Dermis blood vessel endothelial cell (primary cell): ENCODE data around the gene IQCH. TPM values are rescaled to one million over a fixed set of nuclear protein-coding genes. Genes with fewer than 3 reads are reported as not detected.

Experiments used
- DNase-seq: peaks from one replicate; pipeline ENCODE4 v3.0.0; 2010
- total RNA-seq: library from RNA; depleted of rRNA; stranded (reverse); fragments of >200 nt; gene quantifications from 2 replicates; pipeline ENCODE4 v1.2.3, GENCODE V29; 2014

IQCH gene
- total RNA-seq, 1 donor from 2014 or later, result 1.4 TPM

- DNase-seq, result peak; percentile 68
These were observed 49.1 kb downstream of the IQCH start for GRCh38 chr15:67303490-67304363.

DNA sequence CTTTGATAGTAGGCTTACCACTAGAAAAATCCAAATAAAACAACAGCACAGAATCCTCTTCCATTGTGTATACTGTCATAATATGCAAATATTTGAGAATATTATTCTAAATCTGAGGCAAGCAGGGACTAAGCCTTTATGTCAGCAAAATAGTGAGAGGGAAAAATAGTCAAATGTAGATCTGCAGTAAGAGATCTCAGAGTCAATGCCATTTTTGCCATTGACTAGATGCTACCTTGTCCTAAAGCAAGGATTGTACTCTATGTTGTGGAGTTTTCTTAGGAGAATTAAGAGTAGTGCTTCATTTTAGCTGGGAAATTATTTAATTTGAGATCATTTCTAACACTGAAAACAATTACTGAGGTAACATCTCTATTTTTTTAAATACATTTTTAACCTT is 50.2 kb downstream of the IQCH start:
- no peak for DNase-seq

- DNase-seq, result no peak
These were observed 50.9 kb downstream of the IQCH start for GRCh38 chr15:67305506-67305905.

GRCh38 chr15:67307156-67307555 is 52.6 kb downstream of the IQCH start:
- peak; percentile 3 for DNase-seq

DNA sequence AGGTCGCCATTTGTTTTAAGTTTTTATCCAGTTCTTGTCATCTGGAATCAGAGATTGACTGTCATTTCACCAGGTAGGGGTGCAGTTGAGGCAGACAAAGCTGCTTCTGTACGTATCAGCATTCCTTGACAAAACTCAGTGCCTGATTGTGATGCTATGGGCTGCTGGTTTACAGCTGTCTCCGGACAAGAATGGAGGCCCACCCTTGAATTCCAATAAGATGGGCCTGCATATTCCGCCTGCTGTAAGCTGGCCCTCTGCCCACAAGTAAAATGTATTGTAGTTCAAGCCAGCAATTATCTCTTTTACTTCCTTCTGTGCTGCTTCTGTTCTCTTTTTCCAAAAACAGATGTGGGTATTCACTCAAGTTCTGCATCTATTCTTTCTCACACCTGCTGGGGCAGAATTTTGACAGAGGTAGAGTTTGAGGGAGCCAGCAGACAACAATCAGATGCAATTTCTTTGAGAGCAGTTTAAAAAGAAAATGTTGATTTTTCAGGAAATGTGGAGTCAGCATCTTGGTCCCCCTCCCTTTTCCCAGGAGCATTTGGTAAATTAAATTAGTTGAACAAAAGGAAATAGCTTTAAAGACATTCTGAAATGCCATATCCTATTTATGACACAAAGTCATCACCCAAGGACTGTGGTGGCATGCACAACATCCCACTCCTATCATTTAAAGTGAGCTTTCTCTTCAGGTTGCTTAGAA is 53.5 kb downstream of the IQCH start:
- no peak for DNase-seq

- no peak for DNase-seq
These were observed 57.1 kb downstream of the IQCH start for GRCh38 chr15:67311731-67312130.

DNA sequence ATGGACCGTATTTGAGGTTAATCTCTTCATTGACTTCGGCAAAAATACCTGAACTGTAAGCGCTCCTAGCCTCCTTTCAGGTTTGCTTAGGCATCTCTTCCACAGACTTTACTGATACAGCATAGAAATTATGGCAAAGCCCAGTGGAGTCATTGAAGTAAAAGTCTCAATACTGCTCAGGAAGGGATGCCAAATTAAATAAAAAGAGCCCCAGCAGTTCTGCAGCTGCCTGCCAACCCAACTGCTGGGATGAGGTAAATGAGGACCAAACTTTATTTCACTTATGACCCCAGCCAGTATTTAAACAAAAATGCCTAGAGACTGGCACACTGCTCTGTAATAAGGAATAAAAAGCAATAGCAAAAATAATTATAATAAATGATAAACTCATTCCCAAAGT is 65.4 kb downstream of the IQCH start:
- no peak for DNase-seq

DNA sequence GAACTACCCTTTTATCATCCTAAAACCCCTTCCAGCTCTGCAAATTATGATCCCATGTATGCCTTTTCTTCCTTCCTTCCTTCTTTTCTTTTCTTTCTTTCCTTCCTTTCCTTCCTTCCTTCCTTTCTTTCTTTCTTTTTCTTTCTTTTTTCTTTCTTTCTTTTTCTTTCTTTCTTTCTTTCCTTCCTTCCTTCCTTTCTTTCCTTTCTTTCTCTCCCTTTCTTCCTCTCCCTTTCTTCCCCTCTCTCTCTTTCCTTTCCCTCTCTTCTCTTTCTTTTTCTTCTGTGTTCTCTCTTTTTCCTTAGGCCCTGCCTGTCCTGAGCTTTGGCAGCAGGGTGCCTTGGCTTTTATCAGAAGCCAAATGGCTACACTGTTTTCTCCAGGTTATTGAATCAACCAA is 66.8 kb downstream of the IQCH start:
- no peak for DNase-seq

GRCh38 chr15:67322481-67322880 is 67.9 kb downstream of the IQCH start:
- DNase-seq, result no peak

DNA sequence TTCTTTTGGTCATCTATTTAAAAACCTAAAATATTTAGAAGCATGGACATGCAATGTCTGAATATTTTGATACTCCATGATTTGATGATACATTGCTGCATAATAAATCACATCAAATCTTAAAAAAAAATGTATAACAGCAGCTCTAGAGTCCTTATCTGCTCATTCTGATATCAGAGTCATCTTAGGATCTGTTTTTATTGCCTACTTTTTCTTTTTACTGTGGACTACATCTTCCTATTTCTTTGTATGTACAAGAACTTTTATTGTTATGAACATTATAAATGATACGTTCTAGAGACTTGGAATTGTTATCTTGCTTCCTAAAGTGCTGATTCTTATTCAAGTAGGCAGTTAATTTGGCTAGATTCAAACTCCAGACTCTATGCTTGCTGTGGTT is 72.7 kb downstream of the IQCH start:
- DNase-seq, result no peak

DNA sequence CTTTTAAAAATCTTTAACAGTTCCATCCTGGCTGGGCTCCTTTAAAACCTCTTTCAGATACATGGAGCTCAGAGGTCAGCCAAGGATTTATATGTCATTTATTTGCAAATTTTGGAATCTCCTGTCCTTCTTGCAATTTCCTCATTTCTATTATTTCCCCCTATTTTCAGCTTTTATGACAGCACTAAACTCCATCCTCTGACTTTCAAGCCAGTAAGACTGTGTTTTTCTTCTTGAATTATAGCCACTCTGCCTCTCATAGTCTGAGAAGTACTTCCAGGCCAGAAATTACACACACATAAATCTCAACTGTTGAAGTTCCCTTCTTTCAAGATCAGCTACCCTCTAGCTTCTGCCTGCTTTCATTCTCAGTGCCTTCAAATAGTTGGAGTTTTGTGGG is 73.2 kb downstream of the IQCH start:
- no peak for DNase-seq

DNA sequence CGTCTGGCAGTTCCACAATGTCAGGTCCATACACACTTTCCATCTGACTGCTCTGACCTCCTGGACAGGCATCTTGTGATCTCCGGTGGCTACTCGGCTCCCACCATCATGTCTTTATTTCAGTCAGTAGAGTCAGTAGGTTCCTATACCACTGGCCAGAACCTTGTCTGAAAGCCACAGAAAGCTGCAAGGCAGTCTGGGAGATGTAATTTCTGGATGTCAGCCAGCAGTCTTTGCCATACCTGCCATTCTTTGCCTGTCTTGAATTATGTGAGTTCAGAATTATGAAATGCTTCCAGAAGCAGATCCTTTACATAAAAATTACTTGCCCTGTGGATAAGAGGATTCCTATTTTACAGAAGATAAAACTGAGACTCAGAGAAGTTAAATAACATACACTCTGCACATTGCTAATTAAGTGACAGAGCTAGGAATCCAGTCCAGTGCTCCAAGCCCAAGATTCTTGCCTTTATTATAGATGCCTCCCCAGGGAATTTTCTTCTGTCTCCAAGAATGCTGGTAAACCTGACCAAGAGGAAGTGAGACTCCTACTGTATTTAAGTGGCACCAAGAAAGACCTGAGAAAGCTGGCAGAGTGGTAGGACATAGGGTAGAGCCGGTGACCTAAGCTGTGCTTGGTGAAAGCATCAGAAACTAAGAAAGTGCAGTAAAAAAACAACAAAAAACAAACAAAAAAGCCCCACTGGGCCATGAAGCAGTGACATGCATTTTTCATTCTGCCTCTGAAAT is 75.6 kb downstream of the IQCH start:
- no peak for DNase-seq

DNA sequence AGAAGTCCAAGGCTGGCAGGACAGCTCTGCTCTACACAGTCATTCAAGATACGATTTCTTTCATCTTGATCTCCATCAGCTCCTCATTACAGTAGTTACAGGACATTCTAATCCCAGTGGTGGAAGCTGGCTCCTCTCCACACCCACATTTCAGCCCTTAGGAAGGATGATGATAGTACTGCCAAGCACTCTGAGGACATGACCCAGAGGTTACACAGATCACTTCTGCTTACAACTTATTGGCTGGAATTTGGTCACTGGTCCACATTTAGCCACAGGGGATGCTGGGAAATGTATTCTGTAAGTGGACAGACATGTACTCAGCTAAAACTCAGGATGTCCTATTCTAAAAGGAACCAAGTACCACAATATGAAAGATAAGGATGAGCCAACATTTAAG is 77.1 kb downstream of the IQCH start:
- DNase-seq, result no peak

DNA sequence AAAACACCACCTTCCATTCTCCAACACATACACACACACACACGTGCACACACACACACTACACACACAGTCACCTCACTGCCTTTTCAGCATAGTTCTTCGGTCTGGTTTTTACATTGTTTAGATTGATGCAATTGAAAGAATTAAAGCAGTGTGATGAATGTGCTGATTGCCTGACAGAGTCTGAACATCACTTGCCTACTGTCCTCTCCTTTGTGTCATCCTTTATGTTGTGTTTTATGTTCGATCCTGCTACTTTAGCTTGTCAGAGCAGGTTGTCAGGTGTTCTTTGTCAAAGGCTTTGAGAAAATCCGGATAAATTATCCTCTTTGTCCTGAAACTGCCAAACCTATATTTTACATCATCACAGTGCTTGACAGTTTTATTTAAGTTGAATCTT is 80.4 kb downstream of the IQCH start:
- no peak for DNase-seq

GRCh38 chr15:67335534-67336222 is 81.1 kb downstream of the IQCH start:
- no peak for DNase-seq

DNA sequence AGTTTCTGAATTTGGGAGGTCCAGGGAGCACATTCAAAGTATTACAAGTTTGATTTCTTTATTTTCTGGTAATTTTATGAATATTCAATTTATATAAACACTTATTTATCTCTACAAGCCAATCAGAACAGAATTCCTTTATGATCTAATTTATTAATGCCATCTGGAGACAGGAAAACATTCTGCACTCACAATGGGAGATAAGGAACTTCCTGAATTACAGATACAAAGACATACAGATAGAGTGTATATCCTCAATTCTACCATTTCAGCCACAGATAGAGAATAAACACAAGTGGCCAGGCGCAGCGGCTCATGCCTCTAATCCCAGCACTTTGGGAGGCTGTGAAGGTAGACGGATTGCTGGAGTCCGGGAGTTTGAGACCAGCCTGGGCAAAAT is 86.0 kb downstream of the IQCH start:
- DNase-seq, result peak; percentile 11

DNA sequence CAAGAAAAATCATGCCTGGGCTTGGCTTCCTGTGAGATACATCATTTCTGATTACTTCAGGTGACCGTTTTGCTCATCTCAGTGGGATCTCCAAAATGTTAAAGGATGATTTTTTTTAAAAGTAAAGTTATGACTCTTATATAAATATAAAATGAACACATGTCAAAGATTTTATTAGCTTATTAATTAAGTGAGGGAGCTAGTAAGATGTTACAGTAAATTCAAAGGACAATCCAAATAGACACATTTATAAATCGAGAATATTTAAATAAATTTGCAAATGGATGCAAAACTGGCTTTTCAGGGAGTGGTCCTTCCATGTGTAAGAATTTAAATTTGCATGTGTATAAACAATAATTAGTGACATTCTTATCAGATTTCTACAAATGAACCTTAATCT is 87.0 kb downstream of the IQCH start:
- DNase-seq, result no peak

DNA sequence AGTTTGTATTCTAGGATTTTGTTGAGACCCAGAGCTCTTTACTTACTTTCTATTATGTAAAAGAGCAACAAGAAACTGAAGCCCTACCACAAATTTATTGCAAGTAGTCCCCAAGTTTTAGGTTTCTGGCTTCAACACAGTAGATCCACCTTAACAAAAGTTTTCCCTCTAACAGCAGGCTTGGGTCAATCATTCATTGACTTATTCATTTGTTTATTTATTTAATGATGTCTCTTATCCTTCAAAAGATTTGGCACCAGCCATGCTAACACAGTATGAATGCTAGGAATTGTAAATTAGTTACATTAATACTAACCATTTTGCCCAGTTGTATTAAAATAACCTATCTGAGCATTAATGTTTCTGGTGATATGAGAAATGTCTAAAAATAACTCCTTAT is 88.6 kb downstream of the IQCH start:
- DNase-seq, result no peak

- DNase-seq, result no peak
These were observed 95.0 kb downstream of the IQCH start for GRCh38 chr15:67349634-67350033.

- no peak for DNase-seq
These were observed 95.5 kb downstream of the IQCH start for GRCh38 chr15:67350042-67350441.

DNA sequence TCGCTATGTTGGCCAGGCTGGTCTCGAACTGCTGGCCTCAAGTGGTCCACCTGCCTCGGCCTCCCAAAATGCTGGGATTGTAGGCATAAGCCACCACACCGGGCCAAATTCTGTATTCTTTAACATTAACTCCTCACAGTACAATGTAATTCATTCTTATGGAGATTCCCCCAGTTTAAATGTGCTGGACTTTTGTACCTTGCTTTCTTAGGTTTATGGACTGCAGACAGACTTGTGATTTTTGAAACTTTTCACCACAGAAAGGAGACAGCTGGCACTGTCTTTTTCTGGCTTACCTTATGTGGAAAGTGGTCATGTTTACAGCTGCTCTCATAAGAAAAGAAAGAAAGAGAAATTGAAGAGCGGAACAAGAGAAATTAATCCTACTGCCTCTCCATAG is 103.8 kb downstream of the IQCH start:
- no peak for DNase-seq

- no peak for DNase-seq
These were observed 104.2 kb downstream of the IQCH start for GRCh38 chr15:67358812-67359211.
